ENCODE results near the gene OLFML1. TPM values are rescaled to one million over a fixed set of nuclear protein-coding genes. Genes with fewer than 3 reads are reported as not detected.

The OLFML1 gene
- total RNA-seq, 1 donor from 2014 or later, result not detected

GRCh38 chr11:7442588-7443215, 42.6 kb upstream of the OLFML1 start:
- Mint-ChIP-seq H3K4me1 (ENCODE audit: low read depth, unreplicated experiment) (peaks cover 13% of the 10 kb centered on the region), H3K27ac (ENCODE audit: unreplicated experiment) (no peak overlapping the region), H3K4me3 (ENCODE audit: unreplicated experiment) (no peak overlapping the region), H3K27me3 (ENCODE audit: unreplicated experiment) (no peaks in the 10 kb centered on the region), H3K9me3 (ENCODE audit: unreplicated experiment) (peaks cover 5% of the 10 kb centered on the region), H3K36me3 (ENCODE audit: unreplicated experiment) (peaks cover 10% of the 10 kb centered on the region)
- peak; percentile 89 for DNase-seq
- TF ChIP-seq, protein P1, sequence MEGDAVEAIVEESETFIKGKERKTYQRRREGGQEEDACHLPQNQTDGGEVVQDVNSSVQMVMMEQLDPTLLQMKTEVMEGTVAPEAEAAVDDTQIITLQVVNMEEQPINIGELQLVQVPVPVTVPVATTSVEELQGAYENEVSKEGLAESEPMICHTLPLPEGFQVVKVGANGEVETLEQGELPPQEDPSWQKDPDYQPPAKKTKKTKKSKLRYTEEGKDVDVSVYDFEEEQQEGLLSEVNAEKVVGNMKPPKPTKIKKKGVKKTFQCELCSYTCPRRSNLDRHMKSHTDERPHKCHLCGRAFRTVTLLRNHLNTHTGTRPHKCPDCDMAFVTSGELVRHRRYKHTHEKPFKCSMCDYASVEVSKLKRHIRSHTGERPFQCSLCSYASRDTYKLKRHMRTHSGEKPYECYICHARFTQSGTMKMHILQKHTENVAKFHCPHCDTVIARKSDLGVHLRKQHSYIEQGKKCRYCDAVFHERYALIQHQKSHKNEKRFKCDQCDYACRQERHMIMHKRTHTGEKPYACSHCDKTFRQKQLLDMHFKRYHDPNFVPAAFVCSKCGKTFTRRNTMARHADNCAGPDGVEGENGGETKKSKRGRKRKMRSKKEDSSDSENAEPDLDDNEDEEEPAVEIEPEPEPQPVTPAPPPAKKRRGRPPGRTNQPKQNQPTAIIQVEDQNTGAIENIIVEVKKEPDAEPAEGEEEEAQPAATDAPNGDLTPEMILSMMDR (IDR thresholded peaks at IDR 0.05; ENCODE audit: partially characterized antibody, unreplicated experiment), result peak; percentile 77

- H3K27me3 Mint-ChIP-seq (ENCODE audit: unreplicated experiment), result peaks cover 3% of the 10 kb centered on the region
- peaks cover 14% of the 10 kb centered on the region for H3K9me3 Mint-ChIP-seq (ENCODE audit: unreplicated experiment)
- DNase-seq, result no peak
- H3K36me3 Mint-ChIP-seq (ENCODE audit: unreplicated experiment), result peaks cover 5% of the 10 kb centered on the region
- no peak overlapping the region for H3K4me3 Mint-ChIP-seq (ENCODE audit: unreplicated experiment)
- H3K27ac Mint-ChIP-seq (ENCODE audit: unreplicated experiment), result no peak overlapping the region
- H3K4me1 Mint-ChIP-seq (ENCODE audit: low read depth, unreplicated experiment), result peaks cover 21% of the 10 kb centered on the region
- TF ChIP-seq, protein P1 (IDR thresholded peaks at IDR 0.05; ENCODE audit: partially characterized antibody, unreplicated experiment), result no peak
Measured at GRCh38 chr11:7444091-7444981, 41.0 kb upstream of the OLFML1 start.

- Mint-ChIP-seq H3K27me3 (ENCODE audit: unreplicated experiment) (peaks cover 3% of the 10 kb centered on the region), H3K27ac (ENCODE audit: unreplicated experiment) (no peak overlapping the region), H3K4me1 (ENCODE audit: low read depth, unreplicated experiment) (peaks cover 23% of the 10 kb centered on the region), H3K9me3 (ENCODE audit: unreplicated experiment) (peaks cover 14% of the 10 kb centered on the region), H3K4me3 (ENCODE audit: unreplicated experiment) (no peak overlapping the region), H3K36me3 (ENCODE audit: unreplicated experiment) (peaks cover 4% of the 10 kb centered on the region)
- TF ChIP-seq, protein P1 (IDR thresholded peaks at IDR 0.05; ENCODE audit: partially characterized antibody, unreplicated experiment), result no peak
- no peak for DNase-seq
Measured at GRCh38 chr11:7445564-7445963, 39.7 kb upstream of the OLFML1 start.

DNA sequence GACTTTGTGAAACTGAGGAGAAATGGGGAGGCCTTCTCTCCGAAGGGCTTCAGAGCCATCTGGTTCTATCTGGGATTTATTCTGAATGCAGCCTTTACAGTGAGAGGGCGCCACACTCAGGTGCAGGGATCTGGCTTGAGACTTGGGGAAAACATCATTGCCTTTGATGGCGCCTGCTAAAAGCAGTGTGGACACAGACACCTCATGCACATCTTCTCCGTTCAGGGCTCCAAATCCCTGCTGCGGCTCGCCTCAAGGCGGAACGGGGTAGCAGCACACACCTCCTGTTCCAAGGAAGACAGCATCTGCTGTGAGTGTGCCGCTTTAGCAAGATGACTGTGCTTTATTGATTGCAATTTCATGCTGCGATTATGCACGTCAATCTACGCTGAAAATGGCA, 37.1 kb upstream of the OLFML1 start:
- Mint-ChIP-seq H3K4me1 (ENCODE audit: low read depth, unreplicated experiment) (peaks cover 26% of the 10 kb centered on the region), H3K36me3 (ENCODE audit: unreplicated experiment) (peaks cover 8% of the 10 kb centered on the region), H3K4me3 (ENCODE audit: unreplicated experiment) (no peak overlapping the region), H3K27me3 (ENCODE audit: unreplicated experiment) (peaks cover 3% of the 10 kb centered on the region), H3K9me3 (ENCODE audit: unreplicated experiment) (peaks cover 14% of the 10 kb centered on the region), H3K27ac (ENCODE audit: unreplicated experiment) (peak overlapping the region; percentile 70)
- peak; percentile 58 for DNase-seq
- TF ChIP-seq, protein P1 (IDR thresholded peaks at IDR 0.05; ENCODE audit: partially characterized antibody, unreplicated experiment), result no peak

Data from glutamatergic neuron (in vitro differentiated cells).